ENCODE results near the gene EXOC8. TPM values are rescaled to one million over a fixed set of nuclear protein-coding genes. Genes with fewer than 3 reads are reported as not detected.

EXOC8 gene
- total RNA-seq, 1 experiment from 2014 or later: 12.7 TPM

DNA sequence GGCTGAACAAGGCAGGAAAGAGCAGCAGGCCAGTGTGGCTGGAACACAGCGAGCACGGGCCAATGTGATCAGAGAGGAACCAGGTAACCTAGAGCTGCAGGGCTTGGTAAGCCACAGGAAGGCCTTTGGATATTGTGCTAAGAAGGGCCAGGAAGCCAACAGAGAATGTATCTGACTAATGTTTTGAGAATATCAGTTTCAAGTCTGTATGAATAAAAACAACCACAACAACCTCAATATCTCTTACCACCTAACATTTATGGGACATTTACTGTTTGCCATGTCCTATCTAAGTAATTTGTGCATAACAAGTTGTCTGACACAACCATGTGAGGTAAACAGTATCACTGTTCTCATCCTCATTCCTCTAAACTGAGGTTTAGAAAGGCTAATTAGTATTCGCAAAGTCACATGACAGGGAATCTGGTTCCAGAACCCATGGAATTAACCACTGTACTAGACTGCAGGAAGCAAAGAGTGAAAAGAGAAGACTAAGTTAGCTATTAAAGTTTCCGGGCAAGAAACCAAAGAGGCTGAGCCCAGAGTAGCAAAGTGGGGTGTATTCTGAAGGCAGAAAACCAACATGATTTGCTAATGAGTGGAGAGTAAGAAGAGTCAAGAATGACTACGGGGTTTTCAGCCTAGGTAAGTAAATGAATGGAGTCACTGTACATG lies 39.4 kb upstream of the EXOC8 start (continued):
- TF ChIP-seq, protein P1, sequence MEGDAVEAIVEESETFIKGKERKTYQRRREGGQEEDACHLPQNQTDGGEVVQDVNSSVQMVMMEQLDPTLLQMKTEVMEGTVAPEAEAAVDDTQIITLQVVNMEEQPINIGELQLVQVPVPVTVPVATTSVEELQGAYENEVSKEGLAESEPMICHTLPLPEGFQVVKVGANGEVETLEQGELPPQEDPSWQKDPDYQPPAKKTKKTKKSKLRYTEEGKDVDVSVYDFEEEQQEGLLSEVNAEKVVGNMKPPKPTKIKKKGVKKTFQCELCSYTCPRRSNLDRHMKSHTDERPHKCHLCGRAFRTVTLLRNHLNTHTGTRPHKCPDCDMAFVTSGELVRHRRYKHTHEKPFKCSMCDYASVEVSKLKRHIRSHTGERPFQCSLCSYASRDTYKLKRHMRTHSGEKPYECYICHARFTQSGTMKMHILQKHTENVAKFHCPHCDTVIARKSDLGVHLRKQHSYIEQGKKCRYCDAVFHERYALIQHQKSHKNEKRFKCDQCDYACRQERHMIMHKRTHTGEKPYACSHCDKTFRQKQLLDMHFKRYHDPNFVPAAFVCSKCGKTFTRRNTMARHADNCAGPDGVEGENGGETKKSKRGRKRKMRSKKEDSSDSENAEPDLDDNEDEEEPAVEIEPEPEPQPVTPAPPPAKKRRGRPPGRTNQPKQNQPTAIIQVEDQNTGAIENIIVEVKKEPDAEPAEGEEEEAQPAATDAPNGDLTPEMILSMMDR (IDR thresholded peaks at IDR 0.05 in 2 of 3, conservative IDR thresholded peaks at IDR 0.05 in 1 of 3; ENCODE audit: borderline replicate concordance in 1 of 3, insufficient read depth in 1 of 3, low read depth in 2 of 3, low read length in 2 of 3): no peak

DNA sequence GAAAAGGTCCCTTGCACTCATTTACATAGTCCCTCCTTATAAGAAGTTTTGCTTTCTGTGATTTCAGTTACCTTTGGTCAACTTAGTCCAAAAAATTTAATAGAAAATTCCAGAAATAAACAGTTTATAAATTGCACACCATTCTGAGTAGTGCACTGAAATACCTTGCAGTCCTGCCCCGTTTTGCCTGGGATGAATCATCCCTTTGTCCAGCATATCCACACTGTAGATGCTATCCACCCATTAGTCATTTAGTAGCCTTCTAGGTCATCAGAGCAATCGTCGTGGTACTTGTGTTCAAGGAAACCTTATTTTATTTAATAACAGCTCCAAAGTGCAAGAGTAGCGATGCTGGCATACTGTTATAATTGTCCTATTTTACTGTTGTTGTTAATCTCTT lies 38.4 kb upstream of the EXOC8 start:
- H3K27ac ChIP-seq (ENCODE audit: low read depth, low read length): no peak overlapping the region
- ChIA-PET RAD21 (ENCODE audit: low non-redundant PET in 1 of 2, low total read pairs in 2 of 2, uncharacterized antibody in 2 of 2, unreplicated experiment in 2 of 2) (no interaction called here), CTCF (no interaction called here), POLR2A (no interaction called here)
- intact Hi-C loops (cut with micrococcal nuclease): no loop called here
- H4K20me1 ChIP-seq (ENCODE audit: insufficient read depth): peaks cover 12% of the 10 kb centered on the region; the same call in 1 of the 2 replicates
- H3K9me2 ChIP-seq (ENCODE audit: insufficient read depth): no peaks in the 10 kb centered on the region
- no peak overlapping the region for H2AFZ ChIP-seq (ENCODE audit: low read depth, low read length, poor library complexity, severe bottlenecking)
- H3K27me3 ChIP-seq (ENCODE audit: insufficient read depth, low read length): no peaks in the 10 kb centered on the region
- BruUV-seq (replicated peaks): no TSS peak
- no peak for DNase-seq (ENCODE audit: low read depth, low spot score)
- no peak overlapping the region for H3K4me2 ChIP-seq (ENCODE audit: low read length)
- no peak overlapping the region for H3K4me3 ChIP-seq (replicated peaks in 1 of 2; ENCODE audit: low read depth in 1 of 2, low read length in 2 of 2)
- H3K79me2 ChIP-seq (ENCODE audit: insufficient read depth, low read length): peaks cover 96% of the 10 kb centered on the region
- no peak for ATAC-seq
- H3K4me1 ChIP-seq (ENCODE audit: control insufficient read depth in 1 of 2, insufficient read depth in 2 of 2, low read length in 2 of 2): no peaks in the 10 kb centered on the region
- 0 out of 4 replicates have a peak, but pooled peaks cover 0 to 3% of the 10 kb centered on the region in 2 experiments for H3K36me3 ChIP-seq (ENCODE audit: control insufficient read depth in 1 of 2, insufficient read depth in 2 of 2, low read length in 2 of 2)
- no peak overlapping the region for H3K9ac ChIP-seq (ENCODE audit: low read length)
- H3K9me3 ChIP-seq (ENCODE audit: control insufficient read depth in 1 of 2, insufficient read depth in 1 of 2, low read depth in 1 of 2, low read length in 2 of 2): no peaks in the 10 kb centered on the region
- TF ChIP-seq, protein P2, sequence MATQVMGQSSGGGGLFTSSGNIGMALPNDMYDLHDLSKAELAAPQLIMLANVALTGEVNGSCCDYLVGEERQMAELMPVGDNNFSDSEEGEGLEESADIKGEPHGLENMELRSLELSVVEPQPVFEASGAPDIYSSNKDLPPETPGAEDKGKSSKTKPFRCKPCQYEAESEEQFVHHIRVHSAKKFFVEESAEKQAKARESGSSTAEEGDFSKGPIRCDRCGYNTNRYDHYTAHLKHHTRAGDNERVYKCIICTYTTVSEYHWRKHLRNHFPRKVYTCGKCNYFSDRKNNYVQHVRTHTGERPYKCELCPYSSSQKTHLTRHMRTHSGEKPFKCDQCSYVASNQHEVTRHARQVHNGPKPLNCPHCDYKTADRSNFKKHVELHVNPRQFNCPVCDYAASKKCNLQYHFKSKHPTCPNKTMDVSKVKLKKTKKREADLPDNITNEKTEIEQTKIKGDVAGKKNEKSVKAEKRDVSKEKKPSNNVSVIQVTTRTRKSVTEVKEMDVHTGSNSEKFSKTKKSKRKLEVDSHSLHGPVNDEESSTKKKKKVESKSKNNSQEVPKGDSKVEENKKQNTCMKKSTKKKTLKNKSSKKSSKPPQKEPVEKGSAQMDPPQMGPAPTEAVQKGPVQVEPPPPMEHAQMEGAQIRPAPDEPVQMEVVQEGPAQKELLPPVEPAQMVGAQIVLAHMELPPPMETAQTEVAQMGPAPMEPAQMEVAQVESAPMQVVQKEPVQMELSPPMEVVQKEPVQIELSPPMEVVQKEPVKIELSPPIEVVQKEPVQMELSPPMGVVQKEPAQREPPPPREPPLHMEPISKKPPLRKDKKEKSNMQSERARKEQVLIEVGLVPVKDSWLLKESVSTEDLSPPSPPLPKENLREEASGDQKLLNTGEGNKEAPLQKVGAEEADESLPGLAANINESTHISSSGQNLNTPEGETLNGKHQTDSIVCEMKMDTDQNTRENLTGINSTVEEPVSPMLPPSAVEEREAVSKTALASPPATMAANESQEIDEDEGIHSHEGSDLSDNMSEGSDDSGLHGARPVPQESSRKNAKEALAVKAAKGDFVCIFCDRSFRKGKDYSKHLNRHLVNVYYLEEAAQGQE (IDR thresholded peaks at IDR 0.05; ENCODE audit: low read depth): no peak
- TF ChIP-seq SRF (IDR thresholded peaks at IDR 0.05; ENCODE audit: low read depth) (no peak), RAD21 (IDR thresholded peaks at IDR 0.05; ENCODE audit: low read depth) (no peak), FOSL1 (IDR thresholded peaks at IDR 0.05; ENCODE audit: low read depth) (no peak), TCF7L2 (IDR thresholded peaks at IDR 0.05; ENCODE audit: borderline replicate concordance, extremely low read depth, insufficient read depth, insufficient read length) (no peak), EZH2 (IDR thresholded peaks at IDR 0.05) (no peak), ZFX (IDR thresholded peaks at IDR 0.05) (no peak), SIN3A (IDR thresholded peaks at IDR 0.05; ENCODE audit: low read depth) (no peak), POLR2AphosphoS5 (IDR thresholded peaks at IDR 0.05; ENCODE audit: low read depth, low read length) (no peak), YY1 (IDR thresholded peaks at IDR 0.05; ENCODE audit: extremely low read depth, insufficient replicate concordance, low read depth, low read length) (no peak)
- TF ChIP-seq, protein P1 (IDR thresholded peaks at IDR 0.05 in 2 of 3, conservative IDR thresholded peaks at IDR 0.05 in 1 of 3; ENCODE audit: borderline replicate concordance in 1 of 3, insufficient read depth in 1 of 3, low read depth in 2 of 3, low read length in 2 of 3): no peak

Measured in HCT116 (cell line).